HepG2 (cell line): ENCODE data around the gene TIPIN. TPM values are rescaled to one million over a fixed set of nuclear protein-coding genes. Genes with fewer than 3 reads are reported as not detected.
A peak's percentile ranks its signal among the peaks of the same experiment; 100 is the strongest.

ENCODE experiments used
- ATF4 ChIP-seq, 2 experiments: fragments of 450-650 bp in 1 of 2; sonication (generic) in 1 of 2; formaldehyde crosslinking; IDR thresholded peaks; 2 replicates each; pipeline versions ENCODE4 v1.5.0 to v1.8.0; 2020 to 2022; ENCODE audit warnings: mild to moderate bottlenecking in 1 of 2, missing genetic modification reagents in 1 of 2
- DDIT3 ChIP-seq: sonication (generic); formaldehyde crosslinking; IDR thresholded peaks from 2 replicates; pipeline ENCODE4 v1.4.0; 2020; ENCODE audit warnings: mild to moderate bottlenecking, missing genetic modification reagents
- KAT8 ChIP-seq: IDR thresholded peaks from 2 replicates; pipeline ENCODE4 v1.6.1; 2016; ENCODE audit warnings: missing genetic modification reagents, missing compliant biosample characterization
- MBD4 ChIP-seq: IDR thresholded peaks from 2 replicates; pipeline ENCODE4 v1.6.1; 2012; ENCODE audit warnings: low read length, inconsistent platforms, borderline replicate concordance
- POLR2AphosphoS5 ChIP-seq: IDR thresholded peaks from 2 replicates; pipeline ENCODE4 v1.6.1; 2012; ENCODE audit warnings: low read depth, low read length
- SNAPC4 ChIP-seq: sonication (generic); formaldehyde crosslinking; IDR thresholded peaks from 2 replicates; pipeline ENCODE4 v1.4.0; 2020; ENCODE audit warnings: mild to moderate bottlenecking, missing genetic modification reagents
- SP1 ChIP-seq, 2 experiments: fragments of 450-650 bp in 1 of 2; sonication (generic) in 1 of 2; formaldehyde crosslinking in 1 of 2; IDR thresholded peaks; 2 replicates each; pipeline versions ENCODE4 v1.4.0 to v1.6.1; 2016 to 2020; ENCODE audit warnings: missing genetic modification reagents in 1 of 2
- YEATS2 ChIP-seq: sonication (generic); formaldehyde crosslinking; IDR thresholded peaks from 2 replicates; pipeline ENCODE4 v1.4.0; 2020; ENCODE audit warnings: missing genetic modification reagents, borderline replicate concordance
- YY1 ChIP-seq: IDR thresholded peaks from 2 replicates; pipeline ENCODE4 v1.6.1; 2011; ENCODE audit warnings: low read length, low read depth, moderate library complexity, mild to moderate bottlenecking; ENCODE audit not compliant: insufficient read depth, insufficient replicate concordance
- ZNF563 ChIP-seq: sonication (generic); formaldehyde crosslinking; IDR thresholded peaks from 2 replicates; pipeline ENCODE4 v1.8.0; 2022; ENCODE audit warnings: mild to moderate bottlenecking, moderate library complexity, missing genetic modification reagents
- ZNF574 ChIP-seq: sonication (generic); formaldehyde crosslinking; IDR thresholded peaks from 2 replicates; pipeline ENCODE4 v1.4.0; 2020; ENCODE audit warnings: missing genetic modification reagents
- ZNF780A ChIP-seq: sonication (generic); formaldehyde crosslinking; IDR thresholded peaks from 2 replicates; pipeline ENCODE4 v1.8.0; 2022; ENCODE audit warnings: mild to moderate bottlenecking, missing genetic modification reagents, moderate library complexity
- ZNF781 ChIP-seq: sonication (generic); formaldehyde crosslinking; IDR thresholded peaks from 2 replicates; pipeline ENCODE4 v1.5.1; 2020; ENCODE audit warnings: borderline replicate concordance, mild to moderate bottlenecking, missing genetic modification reagents; ENCODE audit errors: not compliant biosample characterization
- ZNF891 ChIP-seq: sonication (generic); formaldehyde crosslinking; IDR thresholded peaks from 2 replicates; pipeline ENCODE4 v1.5.0; 2020; ENCODE audit warnings: mild to moderate bottlenecking, missing genetic modification reagents
- ZXDC ChIP-seq: sonication (generic); formaldehyde crosslinking; IDR thresholded peaks from 2 replicates; pipeline ENCODE4 v1.5.0; 2020; ENCODE audit warnings: mild to moderate bottlenecking, missing genetic modification reagents
- polyA plus RNA-seq, 8 experiments: library from polyadenylated mRNA; depleted of rRNA in 3 of 8; stranded (reverse) in 7 of 8; unstranded in 1 of 8; fragments of >200 nt; fragmentation: Illumina TruSeq in 4 of 8; extraction: Trizol in 4 of 8; gene quantifications; 2 replicates each; pipeline versions ENCODE4 v1.2.1 to v1.2.3, GENCODE V29; 2011 to 2016; ENCODE audit warnings: low read depth in 4 of 8, missing spikeins in 1 of 8, mixed read lengths in 1 of 8; ENCODE audit not compliant: insufficient read depth in 1 of 8
- total RNA-seq, 5 experiments: library from RNA; depleted of rRNA; stranded (reverse); fragments of >200 nt; fragmentation: Illumina TruSeq; extraction: Trizol; gene quantifications; 2 replicates each; pipeline ENCODE4 v1.2.3, GENCODE V29; 2016; ENCODE audit warnings: low read depth in 1 of 5

The TIPIN gene
- total and polyA plus RNA-seq, 2 of the 13 experiments (the other 11 are each of a cell fraction or from before 2014, with no cell fraction given) = 2.7 to 28.6 TPM

GRCh38 chr15:66356359-66357236 is at the start of gene TIPIN (continued):
- no peak; the same call in 1 of the 2 replicates for TF ChIP-seq SNAPC4 (CRISPR knock-in tag)
- no peak for TF ChIP-seq DDIT3 (CRISPR knock-in tag)
- peak; percentile 71; the same call in 1 of the 2 replicates for TF ChIP-seq ZNF563 (CRISPR knock-in tag)
- TF ChIP-seq YEATS2 = peak; percentile 98
- TF ChIP-seq ZNF780A (CRISPR knock-in tag) = no peak
- peak; percentile 88 for TF ChIP-seq KAT8 (CRISPR knock-in tag)
- peak; percentile 68 for TF ChIP-seq ZNF781
- peak; percentile 50; the same call in 1 of the 2 replicates for TF ChIP-seq SP1 (IDR thresholded peaks at IDR 0.05)
- peak; percentile 71 for TF ChIP-seq SP1 (CRISPR knock-in tag; IDR thresholded peaks at IDR 0.05)
- TF ChIP-seq ZXDC (CRISPR knock-in tag) = peak; percentile 60; the same call in 1 of the 2 replicates
- no peak for TF ChIP-seq MBD4
- TF ChIP-seq ZNF891 (CRISPR knock-in tag) = peak; percentile 65; the same call in 1 of the 2 replicates
- TF ChIP-seq ATF4 (CRISPR knock-in tag; IDR thresholded peaks at IDR 0.05) = peak in 1 of 2 experiments; percentile 38; a peak in 1 of 4 replicates
- TF ChIP-seq ZNF574 (CRISPR knock-in tag) = peak; percentile 71
- peak; percentile 87 for TF ChIP-seq POLR2AphosphoS5
- TF ChIP-seq YY1 = no peak
